Suppressor macrophage treated with lipopolysaccharide for 4 hours (primary cell): Measurements from ENCODE around the gene UBTD2.

Experiments used
- DNase-seq: peaks from one replicate; pipeline ENCODE4 v3.0.0-alpha.2; 2020

UBTD2 gene

GRCh38 chr5:172166030-172166826 lies 117.3 kb downstream of the UBTD2 start:
- DNase-seq: no peak

GRCh38 chr5:172165465-172165864 lies 118.1 kb downstream of the UBTD2 start:
- no peak for DNase-seq

GRCh38 chr5:172164769-172165212 lies 118.8 kb downstream of the UBTD2 start:
- DNase-seq: no peak

GRCh38 chr5:172163346-172163745 lies 120.2 kb downstream of the UBTD2 start:
- DNase-seq: no peak

GRCh38 chr5:172162987-172163343 lies 120.6 kb downstream of the UBTD2 start:
- DNase-seq: no peak

- DNase-seq: no peak
Measured at GRCh38 chr5:172162323-172162986, 121.1 kb downstream of the UBTD2 start.

- no peak for DNase-seq
Measured at GRCh38 chr5:172160506-172160905, 123.1 kb downstream of the UBTD2 start.
